ENCODE measurements around the gene MRPL18.

MRPL18 gene

DNA sequence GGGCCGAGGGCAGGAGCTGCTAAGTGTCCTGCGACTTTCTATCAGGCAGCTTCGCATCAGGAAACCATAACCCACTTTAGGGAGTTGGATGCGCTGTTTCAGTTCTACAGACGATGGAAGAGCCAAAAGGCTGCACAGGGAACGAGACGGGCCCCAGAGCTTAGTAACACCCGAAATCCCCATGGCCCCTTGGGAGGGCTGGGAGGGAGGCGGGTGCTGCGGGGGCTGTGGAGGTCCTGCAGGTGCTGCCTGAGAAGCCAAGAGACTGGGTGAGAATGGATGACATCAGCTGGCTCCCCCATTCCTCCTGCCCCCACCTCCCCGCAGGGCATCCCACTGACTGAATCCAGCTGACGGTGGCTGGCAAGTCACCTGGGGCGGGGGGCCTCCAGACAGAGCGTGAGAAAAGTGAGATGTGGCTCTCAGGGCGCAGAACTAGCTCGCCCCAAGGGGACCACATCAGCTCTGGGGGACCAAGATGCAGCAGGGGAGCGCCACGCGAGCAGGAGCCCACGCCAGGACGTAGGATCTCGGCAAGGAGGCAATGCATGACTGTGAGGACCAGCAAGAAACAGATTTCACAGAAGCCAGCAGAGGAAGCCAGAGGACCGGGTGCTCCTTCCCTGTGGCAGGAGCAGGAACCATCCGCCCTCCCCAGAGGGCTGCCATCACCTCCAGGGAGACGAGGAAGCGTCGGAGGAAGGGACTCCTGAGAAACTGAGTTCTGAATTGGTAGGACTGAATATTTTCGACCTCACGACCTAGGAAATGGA lies 46.6 kb downstream of the MRPL18 start:
- ATAC-seq = peak; percentile 52
- Mint-ChIP-seq H3K36me3 (no peaks in the 10 kb centered on the region), H3K27me3 (peaks cover 51% of the 10 kb centered on the region), H3K4me1 (peaks cover 3% of the 10 kb centered on the region), H3K27ac (no peak overlapping the region), H3K4me3 (no peak overlapping the region), H3K9me3 (no peaks in the 10 kb centered on the region)

DNA sequence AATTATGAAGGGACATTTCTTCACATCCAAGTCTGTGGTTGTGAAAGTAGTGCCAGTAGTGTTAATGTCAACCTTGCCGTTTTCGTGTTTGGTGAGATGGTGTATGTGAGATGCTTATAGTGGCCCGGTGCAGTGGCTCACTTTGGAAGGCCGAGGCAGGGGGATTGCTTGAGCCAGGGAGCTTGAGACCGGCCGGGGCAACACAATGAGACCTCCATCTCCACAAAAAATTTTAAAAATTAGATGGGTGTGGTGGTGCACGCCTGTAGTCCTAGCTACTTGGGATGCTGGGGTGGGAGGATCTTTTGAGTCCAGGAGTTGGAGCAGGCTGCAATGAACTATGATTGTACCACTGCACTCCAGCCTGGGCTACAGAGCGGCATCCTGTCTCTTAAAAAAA lies 47.2 kb downstream of the MRPL18 start:
- peaks cover 5% of the 10 kb centered on the region for H3K4me1 Mint-ChIP-seq
- peaks cover 53% of the 10 kb centered on the region for H3K27me3 Mint-ChIP-seq
- H3K9me3 Mint-ChIP-seq = no peaks in the 10 kb centered on the region
- ATAC-seq = no peak
- H3K36me3 Mint-ChIP-seq = no peaks in the 10 kb centered on the region
- no peak overlapping the region for H3K27ac Mint-ChIP-seq
- H3K4me3 Mint-ChIP-seq = no peak overlapping the region

DNA sequence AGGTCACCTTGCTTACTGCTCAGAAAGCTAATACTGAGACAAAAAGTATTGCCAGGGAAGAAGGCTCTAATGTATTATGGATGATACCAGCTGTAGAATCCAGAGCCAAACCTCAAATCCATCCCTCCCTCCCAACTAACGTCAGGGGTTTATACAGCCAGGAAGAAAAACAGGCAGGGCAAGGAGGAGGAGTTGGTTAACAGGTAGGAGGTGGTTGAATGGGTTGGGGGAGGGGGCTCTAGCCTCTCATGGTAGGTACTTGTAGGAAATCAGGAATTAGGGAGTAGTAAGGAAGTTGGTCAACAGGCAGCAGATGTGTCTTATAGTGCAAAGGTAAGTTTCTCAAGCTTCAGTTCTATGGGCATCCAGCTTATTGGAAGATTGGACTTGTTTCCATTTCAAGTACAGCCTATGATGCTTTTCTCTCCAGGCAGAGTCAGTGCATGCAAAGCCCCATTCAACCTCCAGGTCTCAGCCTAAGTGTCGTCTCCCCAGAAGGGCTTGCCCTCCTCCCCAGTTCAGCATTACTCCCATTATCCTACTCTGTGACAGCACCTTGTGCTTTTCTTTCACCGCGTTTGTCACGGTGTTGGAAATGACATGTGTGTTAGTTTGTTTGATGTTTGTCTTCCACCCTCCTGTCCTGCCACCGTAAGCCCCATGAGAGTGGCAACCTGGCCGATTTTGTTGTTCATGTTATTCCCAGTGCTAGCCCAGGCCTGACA lies 47.9 kb downstream of the MRPL18 start:
- H3K9me3 Mint-ChIP-seq = no peaks in the 10 kb centered on the region
- H3K36me3 Mint-ChIP-seq = no peaks in the 10 kb centered on the region
- H3K27ac Mint-ChIP-seq = no peak overlapping the region
- peaks cover 5% of the 10 kb centered on the region for H3K4me1 Mint-ChIP-seq
- no peak for ATAC-seq
- H3K27me3 Mint-ChIP-seq = peaks cover 53% of the 10 kb centered on the region
- no peak overlapping the region for H3K4me3 Mint-ChIP-seq

DNA sequence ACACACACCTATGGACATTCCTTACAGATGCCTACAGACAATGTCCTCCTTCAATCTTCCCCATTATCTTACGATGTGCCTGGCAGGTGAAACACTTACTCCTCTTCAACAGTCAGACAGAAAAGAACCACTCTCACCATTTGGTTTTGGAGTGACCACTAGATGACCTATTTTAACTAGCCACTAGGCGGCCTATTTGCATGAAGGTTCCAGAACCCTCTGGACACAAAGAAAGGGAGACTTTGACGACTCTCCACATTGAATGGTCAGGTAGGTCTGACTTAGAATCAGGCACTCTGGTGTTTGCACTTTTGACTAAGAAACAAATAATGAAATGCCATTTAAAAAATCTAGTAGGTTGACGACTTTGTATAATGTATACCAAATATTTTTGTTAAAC lies 51.8 kb downstream of the MRPL18 start:
- ATAC-seq = no peak
- no peak overlapping the region for H3K27ac Mint-ChIP-seq
- H3K36me3 Mint-ChIP-seq = no peaks in the 10 kb centered on the region
- peaks cover 42% of the 10 kb centered on the region for H3K27me3 Mint-ChIP-seq
- H3K4me3 Mint-ChIP-seq = no peak overlapping the region
- peaks cover 5% of the 10 kb centered on the region for H3K4me1 Mint-ChIP-seq
- H3K9me3 Mint-ChIP-seq = no peaks in the 10 kb centered on the region

DNA sequence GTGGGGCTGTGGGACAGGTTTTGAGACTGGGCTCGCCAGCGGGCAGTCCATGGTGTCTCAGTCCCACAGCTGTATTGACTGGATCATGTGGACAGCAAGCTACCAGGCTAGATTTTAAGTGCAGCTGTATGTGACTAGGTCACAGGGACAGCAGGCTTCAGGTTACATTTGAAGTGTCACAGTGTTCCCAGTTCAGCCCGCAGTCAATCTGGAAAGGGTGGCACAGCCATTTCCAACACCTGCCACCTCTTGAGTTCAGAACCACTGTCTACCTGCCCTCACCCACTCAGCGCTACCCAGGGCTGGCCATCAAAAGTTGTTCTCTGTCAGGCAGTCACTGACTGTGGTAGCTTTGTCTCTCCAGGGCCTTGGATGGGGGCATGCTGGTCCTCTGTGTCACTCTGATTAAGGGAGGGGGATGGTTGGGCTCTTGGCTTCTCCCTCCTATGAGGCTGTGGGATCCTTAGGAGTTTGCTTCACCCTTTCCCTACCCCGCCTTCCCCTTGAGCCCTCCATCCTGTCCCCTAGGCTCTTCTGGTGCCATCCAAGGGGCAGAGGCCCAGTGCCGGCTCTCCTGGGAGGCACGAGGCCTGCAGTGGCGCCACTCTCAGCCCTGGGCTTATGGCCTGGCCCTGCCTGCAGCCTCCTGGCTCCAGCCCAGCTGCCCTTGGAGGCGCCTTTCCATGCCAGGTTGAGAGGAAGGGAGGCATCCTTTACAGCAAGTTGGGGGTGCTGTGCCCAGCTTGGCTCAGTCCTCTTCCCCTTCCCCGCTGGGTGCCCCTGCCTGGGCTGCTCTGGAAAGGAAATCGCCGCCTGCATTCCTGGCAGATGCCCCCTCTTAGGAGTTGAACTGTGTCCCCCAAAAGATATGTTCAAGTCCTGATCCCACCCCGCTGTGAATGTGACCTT lies 54.7 kb downstream of the MRPL18 start:
- H3K27me3 Mint-ChIP-seq = peaks cover 15% of the 10 kb centered on the region
- ATAC-seq = no peak
- no peak overlapping the region for H3K4me3 Mint-ChIP-seq
- H3K9me3 Mint-ChIP-seq = peaks cover 7% of the 10 kb centered on the region
- no peak overlapping the region for H3K27ac Mint-ChIP-seq
- peaks cover 5% of the 10 kb centered on the region for H3K4me1 Mint-ChIP-seq
- H3K36me3 Mint-ChIP-seq = no peaks in the 10 kb centered on the region
